K562 (cell line): ENCODE data around the gene PLEKHG4B. TPM values are rescaled to one million over a fixed set of nuclear protein-coding genes. Genes with fewer than 3 reads are reported as not detected.

Experiments
- ARNT ChIP-seq, 2 experiments: fragments of 450-650 bp; IDR thresholded peaks; 2 replicates each; pipeline ENCODE4 v1.6.1; 2016; ENCODE audit warnings: mild to moderate bottlenecking in 1 of 2
- BCL6 ChIP-seq: fragments of 250-450 bp; sonication (Bioruptor Pico); IDR thresholded peaks from 2 replicates; pipeline ENCODE4 v1.4.0; 2020
- CC2D1A ChIP-seq: fragments of 450-650 bp; IDR thresholded peaks from 2 replicates; pipeline ENCODE4 v1.6.1; 2017; ENCODE audit warnings: mild to moderate bottlenecking
- GATAD2B ChIP-seq: fragments of 450-650 bp; IDR thresholded peaks from 2 replicates; pipeline ENCODE4 v1.6.1; 2017; ENCODE audit warnings: mild to moderate bottlenecking, borderline replicate concordance
- HDAC6 ChIP-seq: IDR thresholded peaks from 2 replicates; pipeline ENCODE4 v1.6.1; 2012; ENCODE audit warnings: low read depth, mild to moderate bottlenecking, control low read depth, inconsistent platforms, low read length, moderate library complexity
- KDM5B ChIP-seq: fragments of 200-600 bp; sonication (generic); IDR thresholded peaks from 2 replicates; pipeline ENCODE4 v1.6.1; 2012; ENCODE audit warnings: low read depth, mild to moderate bottlenecking, moderate library complexity, low read length, control low read depth, inconsistent platforms; ENCODE audit not compliant: insufficient replicate concordance
- MAFF ChIP-seq: IDR thresholded peaks from 2 replicates; pipeline ENCODE4 v1.6.1; 2012; ENCODE audit warnings: low read length, improper control_type of control experiment
- MCM3 ChIP-seq: fragments of 450-650 bp; IDR thresholded peaks from 2 replicates; pipeline ENCODE4 v1.6.1; 2016
- MECOM ChIP-seq: fragments of 250-450 bp; sonication (Bioruptor Pico); IDR thresholded peaks from 2 replicates; pipeline ENCODE4 v1.8.0; 2022; ENCODE audit warnings: inconsistent platforms
- MYNN ChIP-seq, 2 experiments: sonication (generic); formaldehyde crosslinking in 1 of 2; IDR thresholded peaks; 2 replicates each; pipeline versions ENCODE4 v1.5.0 to v1.6.1; 2016 to 2020; ENCODE audit warnings: antibody characterized with exemption in 1 of 2, missing genetic modification reagents in 1 of 2
- NR3C1 ChIP-seq: sonication (generic); formaldehyde crosslinking; IDR thresholded peaks from 2 replicates; pipeline ENCODE4 v1.8.1; 2022; ENCODE audit warnings: missing genetic modification reagents
- POLR3A ChIP-seq: IDR thresholded peaks from 2 replicates; pipeline ENCODE4 v1.6.1; 2011; ENCODE audit warnings: borderline replicate concordance, mild to moderate bottlenecking, moderate library complexity; ENCODE audit not compliant: insufficient read length, insufficient read depth; ENCODE audit errors: extremely low read depth
- RCOR1 ChIP-seq, 2 experiments: IDR thresholded peaks; 2 replicates each; pipeline ENCODE4 v1.6.1; 2012; ENCODE audit warnings: low read depth in 2 of 2, low read length in 2 of 2, borderline replicate concordance in 1 of 2, improper control_type of control experiment in 1 of 2
- SMARCA4 ChIP-seq: fragments of 450-650 bp; IDR thresholded peaks from 2 replicates; pipeline ENCODE4 v1.6.1; 2016
- SMC3 ChIP-seq: conservative IDR thresholded peaks from 2 replicates; pipeline ENCODE4 v1.6.1; 2011; ENCODE audit warnings: low read depth, low read length, improper control_type of control experiment; ENCODE audit not compliant: insufficient read depth
- SP1 ChIP-seq: sonication (generic); formaldehyde crosslinking; IDR thresholded peaks from 2 replicates; pipeline ENCODE4 v1.8.1; 2022; ENCODE audit warnings: mild to moderate bottlenecking, missing genetic modification reagents
- ZNF695 ChIP-seq: fragments of 450-650 bp; formaldehyde crosslinking; IDR thresholded peaks from 2 replicates; pipeline ENCODE4 v1.4.0; 2020; ENCODE audit warnings: mild to moderate bottlenecking, moderate library complexity
- polyA plus RNA-seq, 8 experiments: library from polyadenylated mRNA; depleted of rRNA in 4 of 8; stranded (reverse) in 5 of 8; unstranded in 3 of 8; fragments of >200 nt; fragmentation: Nextera tagmentation in 2 of 8; fragmentation: Illumina TruSeq in 1 of 8; extraction: Ambion mirVana in 2 of 8; extraction: Trizol in 1 of 8; gene quantifications; 2 replicates each; pipeline versions ENCODE4 v1.2.1 to v1.2.3, GENCODE V29; 2011 to 2014; ENCODE audit warnings: inconsistent platforms in 1 of 8, missing spikeins in 1 of 8
- total RNA-seq, 7 experiments: library from RNA; depleted of rRNA in 6 of 7; stranded (reverse); fragments of >200 nt in 6 of 7; fragmentation: Illumina TruSeq in 2 of 7; extraction: Trizol in 2 of 7; gene quantifications; 2 replicates each; pipeline versions ENCODE4 v1.2.1 to v1.2.3, GENCODE V29; 2011 to 2021; ENCODE audit warnings: low replicate concordance in 1 of 7
- TF ChIP-seq, protein P1 (sequence below): sonication (generic); formaldehyde crosslinking; IDR thresholded peaks from 2 replicates; pipeline ENCODE4 v1.8.0; 2022; ENCODE audit warnings: mild to moderate bottlenecking, missing genetic modification reagents
- TF ChIP-seq, protein P2 (sequence below): sonication (generic); formaldehyde crosslinking; IDR thresholded peaks from 2 replicates; pipeline ENCODE4 v1.8.1; 2023; ENCODE audit warnings: mild to moderate bottlenecking, missing genetic modification reagents, moderate library complexity
- TF ChIP-seq, protein P3 (sequence below), 2 experiments: fragments of 450-650 bp; IDR thresholded peaks; 2 replicates each; pipeline ENCODE4 v1.6.1; 2018; ENCODE audit warnings: mild to moderate bottlenecking in 2 of 2, low read depth in 1 of 2; ENCODE audit not compliant: partially characterized antibody in 2 of 2

PLEKHG4B gene
- total and polyA plus RNA-seq, 9 of the 15 experiments (the other 6 are each of a cell fraction or from before 2014, with no cell fraction given): 0.02 TPM; not detected in 8

- TF ChIP-seq, protein P1, sequence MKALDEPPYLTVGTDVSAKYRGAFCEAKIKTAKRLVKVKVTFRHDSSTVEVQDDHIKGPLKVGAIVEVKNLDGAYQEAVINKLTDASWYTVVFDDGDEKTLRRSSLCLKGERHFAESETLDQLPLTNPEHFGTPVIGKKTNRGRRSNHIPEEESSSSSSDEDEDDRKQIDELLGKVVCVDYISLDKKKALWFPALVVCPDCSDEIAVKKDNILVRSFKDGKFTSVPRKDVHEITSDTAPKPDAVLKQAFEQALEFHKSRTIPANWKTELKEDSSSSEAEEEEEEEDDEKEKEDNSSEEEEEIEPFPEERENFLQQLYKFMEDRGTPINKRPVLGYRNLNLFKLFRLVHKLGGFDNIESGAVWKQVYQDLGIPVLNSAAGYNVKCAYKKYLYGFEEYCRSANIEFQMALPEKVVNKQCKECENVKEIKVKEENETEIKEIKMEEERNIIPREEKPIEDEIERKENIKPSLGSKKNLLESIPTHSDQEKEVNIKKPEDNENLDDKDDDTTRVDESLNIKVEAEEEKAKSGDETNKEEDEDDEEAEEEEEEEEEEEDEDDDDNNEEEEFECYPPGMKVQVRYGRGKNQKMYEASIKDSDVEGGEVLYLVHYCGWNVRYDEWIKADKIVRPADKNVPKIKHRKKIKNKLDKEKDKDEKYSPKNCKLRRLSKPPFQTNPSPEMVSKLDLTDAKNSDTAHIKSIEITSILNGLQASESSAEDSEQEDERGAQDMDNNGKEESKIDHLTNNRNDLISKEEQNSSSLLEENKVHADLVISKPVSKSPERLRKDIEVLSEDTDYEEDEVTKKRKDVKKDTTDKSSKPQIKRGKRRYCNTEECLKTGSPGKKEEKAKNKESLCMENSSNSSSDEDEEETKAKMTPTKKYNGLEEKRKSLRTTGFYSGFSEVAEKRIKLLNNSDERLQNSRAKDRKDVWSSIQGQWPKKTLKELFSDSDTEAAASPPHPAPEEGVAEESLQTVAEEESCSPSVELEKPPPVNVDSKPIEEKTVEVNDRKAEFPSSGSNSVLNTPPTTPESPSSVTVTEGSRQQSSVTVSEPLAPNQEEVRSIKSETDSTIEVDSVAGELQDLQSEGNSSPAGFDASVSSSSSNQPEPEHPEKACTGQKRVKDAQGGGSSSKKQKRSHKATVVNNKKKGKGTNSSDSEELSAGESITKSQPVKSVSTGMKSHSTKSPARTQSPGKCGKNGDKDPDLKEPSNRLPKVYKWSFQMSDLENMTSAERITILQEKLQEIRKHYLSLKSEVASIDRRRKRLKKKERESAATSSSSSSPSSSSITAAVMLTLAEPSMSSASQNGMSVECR: no peak
- TF ChIP-seq ZNF695 (CRISPR knock-in tag) (no peak), MECOM (CRISPR knock-in tag) (no peak), MYNN (IDR thresholded peaks at IDR 0.05) (no peak), MYNN (CRISPR knock-in tag; IDR thresholded peaks at IDR 0.05) (no peak), SP1 (no peak), NR3C1 (CRISPR knock-in tag) (no peak), SMARCA4 (peak; percentile 36; the same call in 1 of the 2 replicates), MAFF (peak; percentile 33; the same call in 1 of the 2 replicates), GATAD2B (no peak), MCM3 (no peak), HDAC6 (no peak), SMC3 (no peak), ARNT (IDR thresholded peaks at IDR 0.05) (no peak), CC2D1A (no peak), RCOR1 (IDR thresholded peaks at IDR 0.05; ENCODE audit: borderline replicate concordance in 1 of 2, low read depth in 2 of 2, low read length in 2 of 2) (peak in 1 of 2 experiments; percentile 56; a peak in 2 of 4 replicates), BCL6 (CRISPR knock-in tag) (no peak), POLR3A (no peak), KDM5B (no peak)
- TF ChIP-seq, protein P2, sequence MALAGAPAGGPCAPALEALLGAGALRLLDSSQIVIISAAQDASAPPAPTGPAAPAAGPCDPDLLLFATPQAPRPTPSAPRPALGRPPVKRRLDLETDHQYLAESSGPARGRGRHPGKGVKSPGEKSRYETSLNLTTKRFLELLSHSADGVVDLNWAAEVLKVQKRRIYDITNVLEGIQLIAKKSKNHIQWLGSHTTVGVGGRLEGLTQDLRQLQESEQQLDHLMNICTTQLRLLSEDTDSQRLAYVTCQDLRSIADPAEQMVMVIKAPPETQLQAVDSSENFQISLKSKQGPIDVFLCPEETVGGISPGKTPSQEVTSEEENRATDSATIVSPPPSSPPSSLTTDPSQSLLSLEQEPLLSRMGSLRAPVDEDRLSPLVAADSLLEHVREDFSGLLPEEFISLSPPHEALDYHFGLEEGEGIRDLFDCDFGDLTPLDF (CRISPR knock-in tag): no peak
- TF ChIP-seq, protein P3, sequence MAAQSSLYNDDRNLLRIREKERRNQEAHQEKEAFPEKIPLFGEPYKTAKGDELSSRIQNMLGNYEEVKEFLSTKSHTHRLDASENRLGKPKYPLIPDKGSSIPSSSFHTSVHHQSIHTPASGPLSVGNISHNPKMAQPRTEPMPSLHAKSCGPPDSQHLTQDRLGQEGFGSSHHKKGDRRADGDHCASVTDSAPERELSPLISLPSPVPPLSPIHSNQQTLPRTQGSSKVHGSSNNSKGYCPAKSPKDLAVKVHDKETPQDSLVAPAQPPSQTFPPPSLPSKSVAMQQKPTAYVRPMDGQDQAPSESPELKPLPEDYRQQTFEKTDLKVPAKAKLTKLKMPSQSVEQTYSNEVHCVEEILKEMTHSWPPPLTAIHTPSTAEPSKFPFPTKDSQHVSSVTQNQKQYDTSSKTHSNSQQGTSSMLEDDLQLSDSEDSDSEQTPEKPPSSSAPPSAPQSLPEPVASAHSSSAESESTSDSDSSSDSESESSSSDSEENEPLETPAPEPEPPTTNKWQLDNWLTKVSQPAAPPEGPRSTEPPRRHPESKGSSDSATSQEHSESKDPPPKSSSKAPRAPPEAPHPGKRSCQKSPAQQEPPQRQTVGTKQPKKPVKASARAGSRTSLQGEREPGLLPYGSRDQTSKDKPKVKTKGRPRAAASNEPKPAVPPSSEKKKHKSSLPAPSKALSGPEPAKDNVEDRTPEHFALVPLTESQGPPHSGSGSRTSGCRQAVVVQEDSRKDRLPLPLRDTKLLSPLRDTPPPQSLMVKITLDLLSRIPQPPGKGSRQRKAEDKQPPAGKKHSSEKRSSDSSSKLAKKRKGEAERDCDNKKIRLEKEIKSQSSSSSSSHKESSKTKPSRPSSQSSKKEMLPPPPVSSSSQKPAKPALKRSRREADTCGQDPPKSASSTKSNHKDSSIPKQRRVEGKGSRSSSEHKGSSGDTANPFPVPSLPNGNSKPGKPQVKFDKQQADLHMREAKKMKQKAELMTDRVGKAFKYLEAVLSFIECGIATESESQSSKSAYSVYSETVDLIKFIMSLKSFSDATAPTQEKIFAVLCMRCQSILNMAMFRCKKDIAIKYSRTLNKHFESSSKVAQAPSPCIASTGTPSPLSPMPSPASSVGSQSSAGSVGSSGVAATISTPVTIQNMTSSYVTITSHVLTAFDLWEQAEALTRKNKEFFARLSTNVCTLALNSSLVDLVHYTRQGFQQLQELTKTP (IDR thresholded peaks at IDR 0.05; ENCODE audit: low read depth in 1 of 2, partially characterized antibody in 2 of 2): no peak
These were observed 115.1 kb downstream of the PLEKHG4B start (continued) for GRCh38 chr5:206927-207536.
